Measurements from ENCODE around the gene NPTXR.

Gene NPTXR

DNA sequence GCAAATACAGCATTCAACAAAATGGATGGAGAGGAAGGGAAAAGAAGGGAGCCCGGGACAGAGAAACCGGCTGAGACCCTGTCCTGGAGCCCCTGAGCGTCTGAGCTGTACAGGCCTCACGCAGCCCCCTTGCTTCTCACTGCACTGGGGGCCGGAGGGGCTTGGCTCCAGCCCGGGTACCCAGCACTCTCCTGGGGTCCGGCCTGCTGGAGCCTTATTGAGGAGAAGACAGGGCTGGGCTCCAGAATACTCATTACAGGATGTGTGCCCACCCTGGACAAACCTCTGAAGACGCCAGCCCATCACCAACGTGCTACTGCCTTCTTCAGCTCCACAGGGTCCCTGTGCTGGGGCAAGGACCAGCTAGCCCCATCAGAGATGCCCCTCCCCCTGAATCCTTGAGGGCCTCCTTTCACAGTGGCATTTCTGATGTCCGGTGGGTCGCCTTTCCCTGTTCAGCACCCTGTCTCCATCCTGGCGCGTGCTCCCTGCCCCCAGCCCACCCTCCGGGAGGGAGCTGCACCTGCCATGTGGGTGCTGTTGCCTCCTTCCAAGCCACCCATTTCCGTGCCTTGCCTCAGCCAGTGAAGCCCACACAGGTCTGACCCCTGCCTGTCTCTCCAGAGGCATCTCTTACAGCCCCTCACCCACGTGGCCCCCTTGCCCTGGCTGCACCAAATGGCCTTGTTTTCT, 73.4 kb downstream of the NPTXR start:
- no peak for DNase-seq (ENCODE audit: low read depth)

All from EH (cell line).